Loucy (cell line): Measurements from ENCODE around the gene KRT13.

Experiments used
- H2AFZ ChIP-seq: fragments of 200-600 bp; sonication (generic); 2 replicates; pipeline ENCODE4 v1.6.0; 2016; ENCODE audit warnings: antibody characterized with exemption, mild to moderate bottlenecking, low read length, moderate library complexity
- H3F3A ChIP-seq: fragments of 200-600 bp; 2 replicates; pipeline ENCODE4 v1.6.0; 2016; ENCODE audit warnings: antibody characterized with exemption, low read depth, mild to moderate bottlenecking
- H3K27me3 ChIP-seq: fragments of 200-600 bp; sonication (generic); 2 replicates; pipeline ENCODE4 v1.6.1; 2014; ENCODE audit warnings: low read length, mild to moderate bottlenecking; ENCODE audit not compliant: insufficient read depth, poor library complexity, severe bottlenecking
- H3K36me3 ChIP-seq: fragments of 200-600 bp; sonication (generic); 2 replicates; pipeline ENCODE4 v1.6.1; 2016; ENCODE audit warnings: low read length; ENCODE audit not compliant: insufficient read depth
- H3K4me1 ChIP-seq: fragments of 200-600 bp; sonication (generic); 2 replicates; pipeline ENCODE4 v1.5.1; 2014; ENCODE audit warnings: low read length, mild to moderate bottlenecking; ENCODE audit not compliant: insufficient read depth, poor library complexity, severe bottlenecking
- H3K4me2 ChIP-seq: fragments of 200-600 bp; sonication (generic); 2 replicates; pipeline ENCODE4 v1.6.0; 2014; ENCODE audit warnings: antibody characterized with exemption, low read length, low read depth, mild to moderate bottlenecking; ENCODE audit not compliant: poor library complexity, severe bottlenecking
- H3K4me3 ChIP-seq: fragments of 200-600 bp; sonication (generic); 2 replicates; pipeline ENCODE4 v1.5.1; 2014; ENCODE audit warnings: low read length, mild to moderate bottlenecking, mixed read lengths; ENCODE audit not compliant: poor library complexity, severe bottlenecking
- H3K79me2 ChIP-seq: fragments of 200-600 bp; sonication (generic); 2 replicates; pipeline ENCODE4 v1.6.1; 2014; ENCODE audit warnings: low read length; ENCODE audit not compliant: insufficient read depth
- H3K9ac ChIP-seq: fragments of 200-600 bp; sonication (generic); 2 replicates; pipeline ENCODE4 v1.6.0; 2014; ENCODE audit warnings: mild to moderate bottlenecking, low read depth, low read length, moderate library complexity; ENCODE audit not compliant: poor library complexity, severe bottlenecking
- H3K9me2 ChIP-seq: fragments of 200-600 bp; sonication (generic); replicated peaks from 2 replicates; pipeline ENCODE4 v1.6.1; 2016; ENCODE audit warnings: low read depth, low read length, mixed read lengths
- H3K9me3 ChIP-seq: fragments of 200-600 bp; sonication (generic); 2 replicates; pipeline ENCODE4 v1.6.1; 2014; ENCODE audit warnings: mild to moderate bottlenecking, antibody characterized with exemption, low read length, low read depth; ENCODE audit not compliant: insufficient read depth
- H4K20me1 ChIP-seq: fragments of 200-600 bp; sonication (generic); 2 replicates; pipeline ENCODE4 v1.6.0; 2014; ENCODE audit warnings: antibody characterized with exemption, low read length, mild to moderate bottlenecking; ENCODE audit not compliant: insufficient read depth, poor library complexity, severe bottlenecking
- EZH2phosphoT487 ChIP-seq: fragments of 200-600 bp; IDR thresholded peaks from 2 replicates; pipeline ENCODE4 v1.6.1; 2018; ENCODE audit warnings: antibody characterized with exemption, mild to moderate bottlenecking, moderate library complexity, borderline replicate concordance
- TF ChIP-seq, protein P1 (sequence below): fragments of 200-600 bp; sonication (generic); conservative IDR thresholded peaks from 2 replicates; pipeline ENCODE4 v1.5.1; 2014; ENCODE audit warnings: mild to moderate bottlenecking, antibody characterized with exemption, low read length

KRT13 gene

DNA sequence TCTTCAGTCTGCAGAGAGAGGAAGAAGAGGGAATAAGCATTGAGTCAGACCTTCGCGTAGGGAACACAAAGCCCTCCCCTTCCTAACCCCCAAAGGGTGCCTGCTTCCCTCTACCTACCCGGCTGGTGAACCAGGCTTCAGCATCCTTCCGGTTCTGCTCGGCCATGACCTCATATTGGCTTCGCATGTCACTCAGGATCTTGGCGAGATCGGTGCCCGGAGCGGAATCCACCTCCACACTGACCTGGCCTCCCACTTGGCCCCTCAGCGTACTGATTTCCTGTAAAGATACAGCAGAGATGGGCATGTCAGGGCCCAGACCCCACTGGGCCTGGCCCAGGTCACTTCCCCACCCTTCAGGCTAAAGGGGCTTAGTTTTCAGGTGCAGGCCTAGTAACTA, 18.8 kb upstream of the KRT13 start:
- no peaks in the 10 kb centered on the region for H3F3A ChIP-seq
- no peak overlapping the region for H2AFZ ChIP-seq
- H3K4me1 ChIP-seq: no peaks in the 10 kb centered on the region
- no peak overlapping the region for H3K9ac ChIP-seq
- H3K27me3 ChIP-seq: no peaks in the 10 kb centered on the region
- H3K9me3 ChIP-seq: no peaks in the 10 kb centered on the region
- no peak overlapping the region for H3K4me3 ChIP-seq
- no peak for TF ChIP-seq EZH2phosphoT487
- TF ChIP-seq, protein P1, sequence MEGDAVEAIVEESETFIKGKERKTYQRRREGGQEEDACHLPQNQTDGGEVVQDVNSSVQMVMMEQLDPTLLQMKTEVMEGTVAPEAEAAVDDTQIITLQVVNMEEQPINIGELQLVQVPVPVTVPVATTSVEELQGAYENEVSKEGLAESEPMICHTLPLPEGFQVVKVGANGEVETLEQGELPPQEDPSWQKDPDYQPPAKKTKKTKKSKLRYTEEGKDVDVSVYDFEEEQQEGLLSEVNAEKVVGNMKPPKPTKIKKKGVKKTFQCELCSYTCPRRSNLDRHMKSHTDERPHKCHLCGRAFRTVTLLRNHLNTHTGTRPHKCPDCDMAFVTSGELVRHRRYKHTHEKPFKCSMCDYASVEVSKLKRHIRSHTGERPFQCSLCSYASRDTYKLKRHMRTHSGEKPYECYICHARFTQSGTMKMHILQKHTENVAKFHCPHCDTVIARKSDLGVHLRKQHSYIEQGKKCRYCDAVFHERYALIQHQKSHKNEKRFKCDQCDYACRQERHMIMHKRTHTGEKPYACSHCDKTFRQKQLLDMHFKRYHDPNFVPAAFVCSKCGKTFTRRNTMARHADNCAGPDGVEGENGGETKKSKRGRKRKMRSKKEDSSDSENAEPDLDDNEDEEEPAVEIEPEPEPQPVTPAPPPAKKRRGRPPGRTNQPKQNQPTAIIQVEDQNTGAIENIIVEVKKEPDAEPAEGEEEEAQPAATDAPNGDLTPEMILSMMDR: no peak
- H3K9me2 ChIP-seq: no peaks in the 10 kb centered on the region
- no peaks in the 10 kb centered on the region for H4K20me1 ChIP-seq
- H3K4me2 ChIP-seq: no peak overlapping the region
- no peaks in the 10 kb centered on the region for H3K36me3 ChIP-seq
- no peaks in the 10 kb centered on the region for H3K79me2 ChIP-seq

DNA sequence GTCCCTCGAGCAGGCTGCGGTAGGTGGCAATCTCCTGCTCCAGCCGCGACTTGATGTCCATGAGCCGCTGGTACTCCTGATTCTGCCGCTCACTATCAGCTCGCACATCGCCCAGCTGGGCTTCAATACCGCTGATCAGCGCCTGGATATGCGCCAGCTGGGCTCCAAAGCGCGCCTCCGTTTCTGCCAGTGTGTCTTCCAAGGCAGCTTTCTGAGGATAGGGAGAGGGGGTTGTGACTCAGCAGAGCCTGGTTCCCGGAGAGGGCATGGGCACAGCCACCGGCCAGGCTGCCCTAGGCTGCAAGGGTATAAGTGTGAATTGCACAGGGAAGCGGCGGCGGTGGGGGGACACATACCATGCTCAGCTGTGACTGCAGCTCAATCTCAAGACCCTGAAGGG, 18.4 kb upstream of the KRT13 start:
- H3K27me3 ChIP-seq: no peaks in the 10 kb centered on the region
- H4K20me1 ChIP-seq: no peaks in the 10 kb centered on the region
- H3K4me1 ChIP-seq: no peaks in the 10 kb centered on the region
- H3K36me3 ChIP-seq: no peaks in the 10 kb centered on the region
- H3K79me2 ChIP-seq: no peaks in the 10 kb centered on the region
- H3K9me2 ChIP-seq: no peaks in the 10 kb centered on the region
- H3K9me3 ChIP-seq: no peaks in the 10 kb centered on the region
- no peak for TF ChIP-seq EZH2phosphoT487
- TF ChIP-seq, protein P1: no peak
- no peak overlapping the region for H3K4me3 ChIP-seq
- H2AFZ ChIP-seq: no peak overlapping the region
- H3K9ac ChIP-seq: no peak overlapping the region
- no peak overlapping the region for H3K4me2 ChIP-seq
- no peaks in the 10 kb centered on the region for H3F3A ChIP-seq

DNA sequence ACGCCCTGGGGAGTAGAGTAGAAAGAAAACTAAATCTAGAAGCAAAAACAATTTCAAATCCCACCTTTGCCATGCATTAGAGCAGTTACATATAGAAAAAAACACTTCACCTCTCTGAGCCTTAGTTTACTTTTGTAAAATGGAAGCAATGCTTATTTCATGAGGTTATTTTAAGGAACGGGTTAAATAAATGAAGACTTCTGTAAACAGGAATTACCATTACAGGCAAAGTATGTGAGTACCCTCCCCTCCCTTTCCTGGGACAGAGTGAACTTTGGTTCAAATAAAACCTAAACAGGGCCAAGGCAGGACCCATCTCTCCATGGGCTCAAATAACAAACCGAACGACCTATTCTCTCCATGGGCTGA, 17.8 kb upstream of the KRT13 start:
- no peak for TF ChIP-seq EZH2phosphoT487
- TF ChIP-seq, protein P1: no peak

More for the DNA sequence above, 17.8 kb upstream of the KRT13 start:
- Histone ChIP-seq H3K9me3 (no peaks in the 10 kb centered on the region), H3K79me2 (no peaks in the 10 kb centered on the region), H3K4me1 (no peaks in the 10 kb centered on the region), H3F3A (no peaks in the 10 kb centered on the region), H3K27me3 (no peaks in the 10 kb centered on the region), H4K20me1 (no peaks in the 10 kb centered on the region), H3K4me3 (no peak overlapping the region), H3K9me2 (no peaks in the 10 kb centered on the region), H3K4me2 (no peak overlapping the region), H3K36me3 (no peaks in the 10 kb centered on the region), H3K9ac (no peak overlapping the region), H2AFZ (no peak overlapping the region)
